ENCODE results near the gene MGLL.

MGLL gene

GRCh38 chr3:127699416-127700300 is 122.7 kb downstream of the MGLL start:
- CTCF ChIA-PET = interaction anchor here (1.0 kb wide), 2 partner anchors 9 to 271 kb away, joined by 3 read pairs; no protein-coding TSS in a partner anchor
- peak overlapping the region; percentile 24; the same call in 1 of the 2 replicates for H3K27ac ChIP-seq
- DNase-seq (ENCODE audit: low spot score) = no peak
- no peak for TF ChIP-seq CTCF (conservative IDR thresholded peaks at IDR 0.05; ENCODE audit: low read depth)
- POLR2A ChIA-PET (ENCODE audit: low non-redundant PET) = no interaction called here

- TF ChIP-seq CTCF (conservative IDR thresholded peaks at IDR 0.05; ENCODE audit: low read depth) = no peak
- no peak for DNase-seq (ENCODE audit: low spot score)
- peak overlapping the region; percentile 90 for H3K27ac ChIP-seq
- ChIA-PET CTCF (interaction anchor here (1.0 kb wide), 1 partner anchor 272 kb away, joined by 3 read pairs; no protein-coding TSS in a partner anchor), POLR2A (ENCODE audit: low non-redundant PET) (no interaction called here)
Measured at GRCh38 chr3:127698691-127699415, 123.5 kb downstream of the MGLL start.

- POLR2A ChIA-PET (ENCODE audit: low non-redundant PET) = no interaction called here
- no peak for TF ChIP-seq CTCF (conservative IDR thresholded peaks at IDR 0.05; ENCODE audit: low read depth)
- CTCF ChIA-PET = no interaction called here
Measured at GRCh38 chr3:127698286-127698685, 124.0 kb downstream of the MGLL start.

GRCh38 chr3:127697551-127698240 is 124.6 kb downstream of the MGLL start:
- H3K27ac ChIP-seq = peak overlapping the region; percentile 90
- DNase-seq (ENCODE audit: low spot score) = peak; percentile 71
- ChIA-PET POLR2A (ENCODE audit: low non-redundant PET) (no interaction called here), CTCF (interaction anchor here (1.4 kb wide), 1 partner anchor 122 kb away, joined by 3 read pairs; no protein-coding TSS in a partner anchor)
- TF ChIP-seq CTCF (conservative IDR thresholded peaks at IDR 0.05; ENCODE audit: low read depth) = no peak

More at GRCh38 chr3:127698286-127698685, 124.0 kb downstream of the MGLL start:
- no peak for DNase-seq (ENCODE audit: low spot score)
- peak overlapping the region; percentile 90 for H3K27ac ChIP-seq

- peak overlapping the region; percentile 53 for H3K27ac ChIP-seq
- ChIA-PET POLR2A (ENCODE audit: low non-redundant PET) (no interaction called here), CTCF (interaction anchor here (0.5 to 1.1 kb wide), 5 partner anchors 14 to 1487 kb away, joined by 3 to 4 read pairs (median 3); no protein-coding TSS in a partner anchor)
- peak; percentile 55 for DNase-seq (ENCODE audit: low spot score)
- peak; percentile 41 for TF ChIP-seq CTCF (conservative IDR thresholded peaks at IDR 0.05; ENCODE audit: low read depth)
Measured at GRCh38 chr3:127694467-127695215, 127.7 kb downstream of the MGLL start.

Measured in RWPE1 (cell line).